Bronchial epithelial cell (primary cell): ENCODE data around the gene MFNG. TPM values are rescaled to one million over a fixed set of nuclear protein-coding genes. Genes with fewer than 3 reads are reported as not detected.

Experiments
- DNase-seq: peaks from one replicate; pipeline ENCODE4 v3.0.0-alpha.2; 2010; ENCODE audit warnings: low read depth
- FAIRE-seq: peaks from 2 replicates; lab custom pipeline; 2011; peaks lifted over from hg19 to GRCh38; lab: Jason Lieb, UNC
- H3K27me3 ChIP-seq: 2 replicates; pipeline ENCODE4 v1.5.1; 2011; ENCODE audit warnings: low read length; ENCODE audit not compliant: control insufficient read depth, insufficient read depth
- H3K36me3 ChIP-seq: 2 replicates; pipeline ENCODE4 v1.5.1; 2011; ENCODE audit warnings: low read length; ENCODE audit not compliant: control insufficient read depth, insufficient read depth
- H3K4me3 ChIP-seq: 2 replicates; pipeline ENCODE4 v1.5.1; 2011; ENCODE audit warnings: mild to moderate bottlenecking, low read depth, low read length, control low read depth
- CTCF ChIP-seq: IDR thresholded peaks from 2 replicates; pipeline ENCODE4 v1.5.1; 2011; ENCODE audit warnings: mild to moderate bottlenecking, moderate library complexity, low read length, control low read depth, inconsistent platforms; ENCODE audit not compliant: insufficient read depth, severe bottlenecking
- total RNA-seq: library from RNA; depleted of rRNA; stranded (reverse); fragments of >200 nt; gene quantifications from 2 replicates; pipeline ENCODE4 v1.2.1, GENCODE V29; 2014

The MFNG gene
- total RNA-seq, 1 donor from 2014 or later = 0.26 TPM

DNA sequence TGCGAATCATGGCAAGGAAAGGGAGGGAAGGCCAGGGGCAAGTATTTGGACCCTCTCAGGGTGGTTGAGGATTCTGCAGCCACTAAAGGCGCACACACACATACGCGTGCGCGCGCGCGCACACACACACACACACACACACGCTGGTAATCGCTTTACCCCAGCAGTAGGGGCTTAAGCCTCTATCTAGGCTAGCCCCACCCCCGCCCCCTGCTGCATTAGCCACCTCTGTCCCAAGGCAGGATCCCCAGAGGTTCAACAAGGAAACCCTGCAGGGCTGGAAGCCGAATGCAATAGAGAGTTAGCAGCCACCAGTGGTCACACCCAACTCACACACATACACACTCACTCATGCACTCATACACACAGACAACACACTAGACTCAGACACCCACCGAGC lies 30.3 kb downstream of the MFNG start:
- no peak for DNase-seq
- H3K27me3 ChIP-seq = no peaks in the 10 kb centered on the region
- no peaks in the 10 kb centered on the region for H3K36me3 ChIP-seq
- no peak for FAIRE-seq
- H3K4me3 ChIP-seq = no peak overlapping the region
- TF ChIP-seq CTCF = no peak

DNA sequence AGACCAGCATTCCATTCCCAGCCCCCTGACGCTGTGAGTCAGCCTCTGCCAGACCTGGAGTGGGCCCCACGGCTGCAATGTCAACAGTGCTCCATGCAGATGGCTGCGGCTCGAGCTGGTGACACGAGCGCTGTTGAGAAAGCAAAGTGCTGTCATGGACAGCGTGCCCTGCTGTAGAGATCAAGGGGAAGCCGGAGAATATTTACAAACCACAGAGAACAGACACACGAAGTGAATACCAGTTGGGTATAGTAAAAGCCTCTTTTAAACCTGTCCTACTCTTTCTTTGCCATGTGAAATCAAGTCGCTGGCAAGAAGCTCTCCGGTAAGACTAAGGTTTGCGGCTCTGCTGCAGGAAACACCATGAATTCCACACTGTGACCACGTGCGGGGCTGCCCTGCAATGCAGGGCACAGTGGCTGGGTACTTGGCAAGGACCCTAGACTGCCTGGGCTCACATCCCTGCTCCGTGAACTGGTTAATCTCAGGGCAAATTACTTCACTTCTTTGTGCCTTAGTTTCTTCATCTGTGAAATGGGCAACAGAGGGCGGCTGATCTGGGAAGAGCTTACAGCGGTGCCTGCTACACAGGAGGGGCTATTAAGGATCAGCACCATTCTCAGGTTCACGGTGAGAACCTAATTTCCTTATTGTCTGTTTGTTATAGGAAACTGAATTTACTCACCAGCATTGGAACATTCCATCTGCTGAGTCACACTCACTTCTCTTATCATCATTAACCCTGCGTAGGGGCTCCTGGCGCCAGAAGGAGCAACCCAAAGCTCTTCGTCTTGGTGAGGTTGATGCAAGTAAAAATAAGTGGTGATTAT lies 31.1 kb downstream of the MFNG start:
- TF ChIP-seq CTCF = no peak
- DNase-seq (peak; percentile 86), FAIRE-seq (peak; percentile 82)
- no peak overlapping the region for H3K4me3 ChIP-seq
- H3K36me3 ChIP-seq = no peaks in the 10 kb centered on the region
- H3K27me3 ChIP-seq = no peaks in the 10 kb centered on the region

GRCh38 chr22:37453696-37454095 lies 32.5 kb downstream of the MFNG start:
- H3K27me3 ChIP-seq = no peaks in the 10 kb centered on the region
- no peak for DNase-seq
- H3K4me3 ChIP-seq = no peak overlapping the region
- no peaks in the 10 kb centered on the region for H3K36me3 ChIP-seq
- no peak for FAIRE-seq
- TF ChIP-seq CTCF = no peak

GRCh38 chr22:37451218-37451617 lies 35.0 kb downstream of the MFNG start:
- FAIRE-seq (no peak), DNase-seq (no peak)
- TF ChIP-seq CTCF = no peak

DNA sequence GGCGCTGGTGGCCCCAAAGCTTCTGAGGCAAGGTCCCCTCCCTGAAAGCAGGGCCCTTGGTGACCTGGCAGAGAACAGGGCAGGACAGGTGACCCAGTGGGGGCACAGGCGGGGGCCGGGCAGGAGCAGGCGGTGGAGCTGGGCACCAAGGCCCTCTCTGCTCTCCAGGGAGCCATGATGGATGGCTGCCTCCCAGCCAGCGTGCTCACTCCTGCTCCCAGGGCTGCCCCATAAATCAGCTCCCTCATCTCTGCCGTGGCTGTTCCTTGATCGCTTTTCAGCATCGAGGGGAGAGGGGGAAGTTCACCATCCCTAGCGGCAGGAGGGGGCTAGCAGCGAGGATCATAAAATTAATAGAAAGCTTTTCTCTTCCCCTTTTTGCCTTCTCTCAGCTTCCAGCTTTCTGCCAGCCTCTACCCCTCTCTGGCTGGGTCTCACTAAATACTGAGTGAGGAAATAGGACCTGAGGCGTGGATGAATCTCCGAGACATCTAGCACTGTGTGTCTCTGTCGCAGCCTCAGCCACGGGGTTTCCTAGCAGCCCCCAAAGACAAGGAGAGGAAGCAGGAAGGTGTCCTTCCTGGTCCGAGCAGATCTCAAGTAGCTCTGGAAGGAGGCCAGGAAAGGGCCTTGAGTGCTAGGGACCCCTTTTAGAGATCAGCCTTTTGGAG lies 36.7 kb downstream of the MFNG start:
- Histone ChIP-seq H3K36me3 (no peaks in the 10 kb centered on the region), H3K27me3 (peaks cover 3% of the 10 kb centered on the region), H3K4me3 (no peak overlapping the region)
- DNase-seq (no peak), FAIRE-seq (no peak)
- no peak for TF ChIP-seq CTCF

More at GRCh38 chr22:37451218-37451617, 35.0 kb downstream of the MFNG start:
- no peaks in the 10 kb centered on the region for H3K36me3 ChIP-seq
- no peak overlapping the region for H3K4me3 ChIP-seq
- H3K27me3 ChIP-seq = peaks cover 3% of the 10 kb centered on the region
